Ramos (cell line): ENCODE data around the gene KLHL42.

Source experiments
- in situ Hi-C: fragments of 300-500 bp; cut with MboI; formaldehyde crosslinking; loops from one replicate; pipeline ENCODE4 v1.14.3; 2022; ENCODE audit warnings: low sequenced_read_pairs; ENCODE audit not compliant: unreplicated experiment

KLHL42 gene

DNA sequence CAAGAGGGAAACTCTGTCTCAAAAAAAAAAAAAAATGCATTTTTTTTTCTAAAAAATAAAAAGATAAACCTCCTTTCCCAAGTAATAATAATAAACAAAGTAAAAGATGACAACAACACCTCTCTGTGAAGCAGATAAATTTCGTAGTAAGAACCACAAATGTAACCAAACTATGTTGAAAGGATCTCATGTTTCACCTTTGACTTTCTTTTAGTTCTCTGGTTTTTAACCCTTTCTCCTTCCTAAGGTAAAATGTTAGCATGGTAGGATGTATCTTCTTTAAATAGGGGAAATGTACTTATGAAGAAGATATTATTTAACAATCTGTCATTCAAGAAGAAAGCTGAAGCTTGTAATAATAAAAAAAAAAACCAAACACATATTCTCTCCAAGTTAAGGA, 1.8 kb upstream of the KLHL42 start:
- in situ Hi-C loops = no loop called here

DNA sequence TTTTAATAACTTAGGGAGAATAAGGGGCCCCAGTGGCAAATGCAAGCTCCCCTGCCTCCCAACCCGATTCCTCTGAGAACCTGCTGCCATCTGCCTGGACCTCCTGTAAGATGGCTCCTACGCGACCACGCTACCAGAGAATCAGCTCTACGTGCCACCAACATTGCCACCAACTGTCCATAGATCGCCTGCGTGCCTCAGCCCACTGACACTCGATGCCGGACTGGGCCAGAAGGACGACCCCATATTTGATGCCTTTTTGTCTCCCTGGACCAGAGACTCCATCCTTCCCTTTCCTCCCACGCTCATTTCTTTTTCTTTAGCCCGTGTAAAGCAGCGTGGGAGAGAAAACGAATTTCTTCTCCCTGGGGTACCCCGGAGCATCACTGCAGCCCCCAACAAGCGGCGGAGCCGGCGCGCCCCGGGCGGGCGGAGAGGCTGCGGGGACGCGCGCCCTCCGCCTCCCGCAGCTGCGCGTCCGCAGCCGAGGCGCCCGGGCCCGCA, 565 bp upstream of the KLHL42 start:
- in situ Hi-C loops = no loop called here

DNA sequence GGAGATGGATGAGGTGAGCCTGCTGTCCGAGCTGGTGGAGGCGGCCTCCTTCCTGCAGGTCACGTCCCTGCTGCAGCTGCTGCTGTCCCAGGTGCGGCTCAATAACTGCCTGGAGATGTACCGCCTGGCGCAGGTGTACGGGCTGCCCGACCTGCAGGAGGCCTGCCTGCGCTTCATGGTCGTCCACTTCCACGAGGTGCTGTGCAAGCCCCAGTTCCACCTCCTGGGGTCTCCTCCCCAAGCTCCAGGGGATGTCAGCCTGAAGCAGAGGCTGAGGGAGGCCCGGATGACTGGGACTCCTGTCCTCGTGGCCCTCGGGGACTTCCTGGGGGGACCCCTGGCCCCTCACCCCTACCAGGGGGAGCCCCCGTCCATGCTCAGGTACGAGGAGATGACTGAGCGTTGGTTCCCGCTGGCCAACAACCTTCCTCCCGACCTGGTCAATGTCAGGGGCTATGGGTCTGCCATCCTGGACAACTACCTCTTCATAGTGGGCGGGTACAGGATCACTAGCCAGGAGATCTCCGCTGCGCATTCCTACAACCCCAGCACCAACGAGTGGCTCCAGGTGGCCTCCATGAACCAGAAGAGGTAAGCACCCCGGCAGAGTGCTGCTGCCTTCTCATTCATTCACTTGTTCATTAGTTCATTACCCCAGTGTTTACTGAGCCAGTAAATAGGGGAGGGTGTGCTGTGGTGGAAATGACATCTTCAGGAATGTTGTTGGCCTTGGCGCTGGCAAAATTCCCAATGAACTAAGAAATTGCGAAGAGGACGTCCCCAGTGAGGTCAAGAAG, 777 bp downstream of the KLHL42 start:
- in situ Hi-C loops = no loop called here

DNA sequence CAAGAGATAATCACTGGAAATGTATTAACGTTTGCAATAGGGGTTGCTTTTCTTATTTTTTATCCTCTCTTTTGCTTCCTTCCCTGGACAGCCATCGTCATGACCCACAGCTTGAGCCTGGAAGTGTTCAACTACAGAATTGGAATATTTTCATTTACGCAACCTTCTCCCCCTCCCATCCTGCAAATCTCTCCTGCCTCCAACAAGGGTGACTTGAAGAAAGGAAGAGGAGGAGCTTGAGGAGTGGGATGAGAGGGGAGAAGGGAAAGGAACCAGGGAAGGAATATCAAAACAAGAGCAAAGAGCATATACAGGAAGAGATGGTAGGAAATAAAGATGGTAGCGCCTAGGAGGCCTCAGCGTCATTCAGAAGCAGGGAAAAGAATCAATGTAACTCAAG, 1.6 kb downstream of the KLHL42 start:
- in situ Hi-C loops = no loop called here

DNA sequence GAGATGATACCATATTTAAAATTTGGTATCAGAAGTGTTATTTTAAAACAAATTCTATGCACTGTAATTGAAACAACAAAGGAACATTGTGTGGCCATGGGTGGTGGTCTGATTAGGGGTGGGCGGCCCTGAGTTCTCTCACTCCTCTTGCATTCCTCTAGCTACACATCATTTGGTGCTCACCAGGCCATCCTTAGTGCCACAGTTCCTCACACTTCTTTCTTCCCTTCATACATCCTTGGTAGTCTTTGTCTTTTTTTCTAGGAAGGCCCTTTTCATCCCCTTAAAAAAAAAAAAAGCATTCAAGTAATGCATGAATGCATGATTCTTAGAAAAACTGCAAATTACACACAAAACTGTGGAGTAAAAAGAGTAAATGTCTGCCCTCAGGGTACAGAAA, 2.4 kb downstream of the KLHL42 start:
- in situ Hi-C loops = no loop called here

DNA sequence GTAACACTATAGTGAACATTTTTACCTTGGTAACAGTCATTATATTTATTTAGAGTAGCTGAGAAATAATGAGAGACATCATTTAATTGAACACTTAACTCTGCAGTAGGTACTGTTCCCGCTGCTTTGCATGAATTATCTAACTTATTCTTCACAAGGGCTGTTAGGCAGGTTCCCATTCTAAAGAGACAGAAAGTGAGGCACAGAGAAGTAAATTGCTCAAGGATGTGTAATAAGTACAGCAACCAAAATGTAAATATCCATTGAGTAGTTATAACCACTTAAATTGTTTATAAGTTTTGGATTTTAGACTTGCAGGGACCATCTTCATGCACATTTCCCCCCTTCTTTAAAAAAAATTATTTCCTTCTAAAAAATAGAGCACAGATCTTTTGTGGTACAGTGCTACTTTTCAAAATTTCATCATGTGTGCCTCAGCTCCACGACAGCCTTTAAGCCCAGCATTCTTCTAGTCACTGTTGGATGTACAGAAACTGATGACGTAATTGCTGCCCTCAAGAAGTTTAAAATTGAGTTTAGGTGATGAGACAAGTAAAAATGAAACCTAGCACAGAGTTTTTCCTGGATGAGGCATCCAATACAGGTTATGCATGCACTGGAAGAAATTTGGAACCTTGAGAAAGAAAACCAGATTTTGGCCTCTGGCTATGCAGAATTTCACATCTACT, 6.0 kb downstream of the KLHL42 start:
- in situ Hi-C loops = no loop called here

DNA sequence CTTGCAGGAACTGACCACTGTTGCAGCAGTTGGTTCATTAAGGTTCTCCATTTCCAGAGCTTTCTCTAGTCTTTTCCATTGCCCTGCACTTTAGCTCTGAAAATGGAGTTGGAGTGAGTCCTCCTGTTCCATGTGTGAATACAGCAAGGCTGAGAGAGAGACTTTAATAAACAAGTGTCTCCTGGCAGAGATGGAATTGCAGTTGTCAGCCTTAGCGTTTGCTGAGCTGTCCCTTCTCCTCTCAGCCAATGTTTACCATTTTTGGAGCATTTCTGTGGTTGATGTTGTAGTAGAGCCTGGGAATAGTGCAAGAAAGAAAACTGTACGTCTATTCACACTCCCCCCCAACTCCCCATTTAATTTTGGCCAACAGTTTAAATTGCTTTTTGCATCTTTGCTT, 7.5 kb downstream of the KLHL42 start:
- in situ Hi-C loops = no loop called here

DNA sequence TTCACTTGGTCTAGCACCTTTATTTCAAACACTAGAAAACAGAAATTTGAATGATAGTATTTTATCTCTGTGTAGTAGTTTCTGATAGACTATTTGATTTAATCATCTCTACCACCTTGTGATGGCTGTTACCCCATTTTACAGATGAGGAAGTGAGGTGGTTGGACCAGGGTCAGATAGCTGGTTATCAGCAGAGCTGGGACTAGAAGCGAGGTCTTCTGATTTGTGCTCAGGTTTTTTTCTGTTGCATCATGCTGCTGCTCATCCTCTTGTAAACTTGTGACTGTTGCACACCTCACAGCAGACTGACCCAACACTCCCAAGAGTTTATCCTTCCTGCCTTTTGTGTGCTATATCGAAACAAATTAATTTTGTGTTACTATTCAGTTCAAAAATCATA, 10.1 kb downstream of the KLHL42 start:
- in situ Hi-C loops = no loop called here

DNA sequence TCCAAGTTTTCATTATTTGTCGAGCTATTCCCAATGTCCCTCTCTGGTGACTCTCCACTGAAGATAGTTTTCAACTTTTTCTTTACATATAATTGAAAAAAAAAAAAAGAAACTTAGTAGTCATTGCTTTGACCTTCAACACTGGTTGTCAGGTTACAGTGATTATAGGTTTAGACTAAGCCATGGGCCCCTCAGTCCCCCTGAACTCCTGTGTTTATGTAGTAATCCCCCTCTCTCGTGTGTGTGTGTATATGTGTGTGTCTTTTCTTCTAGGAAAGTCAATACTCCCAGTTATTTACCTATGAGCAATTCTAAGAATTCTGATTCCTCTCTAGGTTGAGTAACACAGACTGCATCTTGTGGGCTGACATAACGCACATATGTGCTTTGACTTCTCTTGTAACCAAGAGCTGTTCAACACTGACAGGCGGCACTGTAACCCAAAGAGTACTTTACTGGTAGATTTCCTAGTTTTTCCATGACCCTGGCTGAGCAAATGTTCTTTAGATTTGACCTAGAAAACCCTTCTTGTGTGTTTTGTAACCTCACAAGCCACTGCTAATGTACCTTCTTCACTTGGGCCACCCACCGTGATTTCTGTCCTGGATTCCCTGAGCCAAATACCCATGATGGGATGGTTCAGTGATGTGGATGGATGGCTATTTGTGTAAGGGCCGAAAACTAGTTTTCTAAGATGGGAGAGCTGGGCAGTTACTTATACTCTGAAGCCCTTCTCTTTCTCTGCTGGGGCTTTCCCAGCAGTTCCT, 15.0 kb downstream of the KLHL42 start:
- in situ Hi-C loops = no loop called here

DNA sequence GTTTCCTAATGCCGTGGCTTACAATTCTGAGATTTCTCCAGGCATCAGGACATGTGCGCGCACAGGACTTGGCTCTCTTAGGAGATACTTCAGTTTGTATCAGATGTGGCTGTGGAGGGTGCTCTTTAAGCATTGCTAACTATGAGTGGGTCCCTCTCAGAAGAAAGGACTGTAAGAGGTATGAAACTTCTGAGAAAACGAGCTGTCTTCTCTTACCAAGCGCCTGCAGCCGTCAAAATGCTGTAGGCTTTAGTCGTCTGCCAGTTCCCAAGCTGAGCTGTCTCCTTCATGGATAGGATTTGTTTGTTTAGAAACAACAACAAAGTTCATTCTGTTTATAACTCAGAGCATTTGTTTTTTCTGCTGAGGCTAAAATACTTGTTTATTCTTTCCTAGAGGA, 16.1 kb downstream of the KLHL42 start:
- in situ Hi-C loops = no loop called here

DNA sequence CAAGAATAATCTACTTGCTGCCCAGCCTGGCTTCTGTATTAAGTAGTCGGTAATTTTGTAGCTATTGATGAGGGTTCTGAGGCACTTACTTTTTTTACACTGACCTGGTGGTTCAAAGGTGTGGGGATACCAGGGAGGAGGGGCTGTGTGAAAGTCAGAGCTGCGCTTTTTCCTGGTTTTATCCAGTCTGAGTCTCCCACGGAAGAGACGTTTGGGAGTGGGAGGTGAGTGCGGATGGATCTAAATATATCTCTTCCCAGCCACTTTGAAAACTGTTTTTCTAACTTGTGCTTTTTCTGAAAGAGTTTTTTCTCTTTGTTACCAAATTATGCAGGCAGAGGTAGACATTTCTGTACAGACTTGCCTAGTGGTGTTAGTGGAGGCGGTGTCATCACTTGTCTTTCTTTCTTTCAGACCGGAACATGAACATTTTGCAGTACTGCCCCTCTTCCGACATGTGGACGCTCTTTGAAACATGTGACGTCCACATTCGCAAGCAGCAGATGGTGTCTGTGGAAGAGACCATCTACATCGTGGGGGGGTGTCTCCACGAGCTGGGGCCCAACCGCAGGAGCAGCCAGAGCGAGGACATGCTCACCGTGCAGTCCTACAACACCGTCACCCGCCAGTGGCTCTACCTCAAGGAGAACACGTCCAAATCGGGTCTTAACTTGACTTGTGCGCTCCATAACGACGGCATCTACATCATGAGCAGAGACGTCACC, 17.4 kb downstream of the KLHL42 start:
- in situ Hi-C loops = no loop called here

DNA sequence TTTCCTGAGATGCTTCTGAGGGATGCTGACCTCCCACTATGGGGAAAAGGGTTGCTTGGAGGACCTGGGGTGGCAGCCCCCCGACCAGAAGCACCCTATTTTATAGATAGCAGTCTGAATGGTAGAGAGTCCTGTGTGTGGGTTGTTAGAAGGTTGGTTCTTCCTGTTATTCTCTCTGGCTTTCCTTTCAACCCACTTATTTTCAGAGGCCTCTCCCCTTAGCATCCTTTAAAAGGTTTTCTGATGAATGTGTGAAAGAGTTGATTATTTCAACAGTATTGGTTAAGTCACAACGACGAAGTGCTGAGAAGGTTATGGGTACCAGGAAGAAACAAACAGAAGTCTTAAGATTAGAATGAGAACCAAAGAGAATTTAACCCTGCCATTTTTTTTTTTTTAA, 20.8 kb downstream of the KLHL42 start:
- in situ Hi-C loops = no loop called here

DNA sequence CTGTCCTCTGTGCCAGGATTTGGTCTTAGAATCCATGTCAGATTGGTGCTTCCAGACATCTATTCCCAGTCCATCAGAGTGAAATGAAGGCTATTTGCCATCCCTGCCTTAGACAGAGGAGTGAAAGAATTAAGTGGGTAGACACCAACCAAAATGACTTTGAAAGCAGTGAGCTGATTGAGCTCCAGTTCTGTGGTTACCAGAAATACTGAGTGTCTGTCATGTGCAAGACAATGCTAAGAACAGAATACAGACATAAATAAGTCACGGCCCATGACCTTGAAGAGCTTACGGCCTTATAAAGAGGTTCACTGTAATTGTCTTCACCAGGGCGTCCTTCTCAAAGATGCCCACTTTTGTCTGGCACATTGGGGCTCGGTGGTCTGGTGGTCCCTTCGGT, 21.6 kb downstream of the KLHL42 start:
- in situ Hi-C loops = no loop called here

DNA sequence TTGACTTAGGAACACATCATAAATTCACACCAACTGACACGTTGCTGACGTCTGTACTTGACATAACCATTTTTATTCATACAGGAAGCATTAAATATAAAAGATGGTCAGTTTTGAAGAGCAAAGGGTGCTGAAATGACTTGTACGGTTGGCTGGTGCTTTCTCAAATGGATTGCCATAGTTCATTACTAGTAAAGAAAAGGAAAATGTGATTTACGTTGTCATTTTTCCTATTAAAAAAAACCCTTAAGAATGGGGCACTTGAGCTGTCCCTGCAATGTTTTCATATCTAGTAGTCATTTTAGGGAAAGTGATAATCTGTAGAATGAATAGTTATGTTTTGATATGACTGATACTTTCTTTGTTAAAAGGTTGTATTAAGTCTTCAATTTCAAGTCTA, 22.5 kb downstream of the KLHL42 start:
- in situ Hi-C loops = no loop called here

DNA sequence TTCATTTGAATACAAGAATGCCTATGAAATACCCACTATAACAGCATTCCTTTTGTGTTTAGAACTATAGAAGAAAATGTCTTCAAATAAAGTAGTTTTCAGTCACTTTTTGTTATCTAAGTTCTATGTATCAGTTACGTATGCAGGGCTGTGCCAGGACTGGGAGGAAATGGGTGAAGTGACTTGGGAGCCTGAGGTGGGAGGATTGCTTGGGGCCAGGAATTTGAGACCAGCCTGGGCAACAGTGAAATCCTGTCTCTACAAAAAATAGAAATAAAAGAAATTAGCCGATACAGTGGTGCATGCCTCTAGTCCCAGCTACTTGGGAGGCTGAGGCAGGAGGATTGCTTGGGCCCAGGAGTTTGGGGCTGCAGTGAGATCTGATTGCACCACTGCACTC, 22.9 kb downstream of the KLHL42 start:
- in situ Hi-C loops = no loop called here

DNA sequence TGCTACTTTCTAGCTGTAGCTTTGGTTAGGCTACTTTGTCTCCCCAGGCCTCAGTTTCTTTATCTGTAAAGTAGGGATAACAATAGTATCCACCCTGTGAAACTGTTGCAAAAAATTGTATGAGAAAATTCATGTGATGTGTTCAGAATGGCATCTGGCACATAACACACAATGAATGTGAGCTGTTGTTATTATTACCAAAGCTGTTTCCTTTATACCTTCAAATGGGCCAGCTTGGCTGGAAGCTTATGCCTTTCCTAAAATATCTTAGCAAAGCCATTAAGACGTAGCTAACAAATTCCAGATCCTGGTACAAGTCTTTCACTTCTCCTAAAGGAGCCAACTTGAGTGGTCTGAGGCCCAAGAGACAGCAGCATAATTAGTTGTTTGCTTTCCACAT, 25.2 kb downstream of the KLHL42 start:
- in situ Hi-C loops = no loop called here

DNA sequence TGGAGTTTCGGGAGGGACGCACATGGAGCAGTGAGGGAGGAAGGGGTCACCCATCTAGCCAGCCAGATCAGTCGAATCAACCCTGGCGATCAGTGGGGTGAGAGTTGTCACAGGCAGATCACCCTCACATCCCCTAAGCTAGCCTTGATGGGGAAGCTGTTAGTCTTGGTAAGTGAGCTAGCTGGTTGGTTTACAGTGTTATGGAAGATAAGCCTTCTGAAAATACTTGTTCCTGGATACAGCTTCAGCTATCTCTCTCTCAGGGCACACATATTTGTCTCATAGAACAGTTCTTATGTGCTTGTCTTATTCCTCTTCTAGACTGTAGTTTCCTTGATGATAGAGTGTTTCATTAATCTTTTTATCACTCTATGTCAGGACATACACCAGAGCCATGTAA, 26.2 kb downstream of the KLHL42 start:
- in situ Hi-C loops = no loop called here

DNA sequence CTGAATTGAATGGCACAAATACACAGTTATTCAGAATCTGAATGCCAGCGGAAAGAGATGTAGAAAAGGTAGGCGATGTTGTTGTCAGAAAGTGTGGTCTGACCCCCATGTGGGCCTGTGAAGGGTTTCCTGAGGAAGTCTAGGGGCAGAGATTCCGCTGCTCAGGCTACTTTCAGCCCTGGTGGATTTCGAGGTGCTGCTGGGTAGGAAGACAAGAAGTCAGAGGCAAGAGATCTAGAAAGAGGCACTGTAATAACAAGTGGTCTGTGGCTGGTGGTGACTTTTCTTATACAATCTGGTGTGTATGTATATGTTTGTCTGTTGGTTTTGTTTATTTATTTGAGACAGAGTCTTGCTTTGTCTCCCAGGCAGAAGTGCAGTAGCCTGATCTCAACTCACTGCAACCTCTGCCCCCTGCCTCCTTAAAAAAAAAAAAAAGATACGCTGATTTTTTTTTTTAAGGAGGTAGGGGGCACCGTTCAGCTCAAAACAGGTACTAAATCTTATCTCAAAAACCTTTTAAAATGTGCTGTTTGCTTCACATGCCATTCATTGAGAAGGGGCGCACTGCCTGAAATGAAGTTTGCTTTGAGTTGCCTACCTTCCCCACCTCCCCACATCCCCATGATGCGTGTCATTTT, 27.1 kb downstream of the KLHL42 start:
- in situ Hi-C loops = no loop called here

DNA sequence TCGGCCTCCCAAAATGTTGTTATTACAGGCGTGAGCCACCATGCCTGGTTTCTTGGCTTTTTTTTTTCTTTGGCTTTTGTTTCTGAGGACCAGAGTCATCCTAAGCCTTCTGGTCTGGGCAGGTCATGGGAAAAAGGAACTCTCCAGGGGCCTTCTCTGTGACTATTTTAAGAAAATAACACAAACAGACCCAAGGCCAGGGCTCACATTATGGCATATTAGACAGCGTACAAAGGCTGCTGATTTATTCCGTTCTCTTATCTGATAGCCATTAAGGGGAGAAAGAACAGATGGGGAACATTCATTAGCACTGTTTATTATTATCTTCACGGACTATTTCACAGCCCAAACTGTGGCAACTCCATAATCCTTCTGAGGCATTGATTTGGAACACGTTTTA, 28.8 kb downstream of the KLHL42 start:
- in situ Hi-C loops = no loop called here

DNA sequence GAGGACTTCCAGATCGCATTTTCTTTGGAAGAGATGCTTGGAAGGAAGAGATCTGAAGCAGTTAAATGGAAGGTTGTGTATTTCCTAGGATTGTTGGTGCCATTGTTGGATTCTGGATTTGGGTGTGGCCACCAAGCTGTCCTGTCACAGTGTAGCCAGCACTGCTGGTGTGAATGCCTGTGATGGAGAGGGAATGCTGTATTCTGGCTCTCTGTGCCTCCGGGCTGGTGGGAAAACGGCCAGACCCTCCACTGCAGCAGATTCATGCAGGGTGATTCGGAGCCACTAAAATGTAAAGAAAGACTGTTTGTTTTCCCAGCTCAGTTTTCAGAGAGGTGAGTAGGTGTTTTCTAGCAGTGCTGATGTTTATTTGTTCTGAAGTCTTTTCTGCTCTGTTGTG, 30.7 kb downstream of the KLHL42 start:
- in situ Hi-C loops = no loop called here
